Left renal cortex interstitium (tissue), 4 donors: ENCODE measurements around the gene FGF22. TPM values are rescaled to one million over a fixed set of nuclear protein-coding genes. Genes with fewer than 3 reads are reported as not detected.
"Not testable (repeated sequence)": the region's sequence is repeated elsewhere in the genome, so short reads cannot be mapped to it uniquely, and the experiment has no call there.

ENCODE experiments used
- DNase-seq, 4 donors: peaks; one replicate each; pipeline ENCODE4 v3.0.0-alpha.2; 2013; ENCODE audit warnings: low read depth in 4 of 4, low spot score in 2 of 4, missing footprints in 1 of 4
- polyA plus RNA-seq, 4 donors: library from polyadenylated mRNA; unstranded; fragments of 120-200 nt; gene quantifications; one replicate each; pipeline ENCODE4 v1.2.1, GENCODE V29; 2013; ENCODE audit not compliant: insufficient read length in 4 of 4

The FGF22 gene
- polyA plus RNA-seq, 4 donors = 0.27 to 0.96 (median 0.62) TPM

- no peak for DNase-seq
Measured at GRCh38 chr19:620166-620862, 19.4 kb upstream of the FGF22 start.

- not testable (repeated sequence) for DNase-seq
Measured at GRCh38 chr19:621191-621590, 18.5 kb upstream of the FGF22 start.

GRCh38 chr19:621819-622218 lies 17.9 kb upstream of the FGF22 start:
- no peak for DNase-seq

GRCh38 chr19:622666-623065 lies 17.0 kb upstream of the FGF22 start:
- no peak for DNase-seq

- DNase-seq = no peak
Measured at GRCh38 chr19:623175-623916, 16.3 kb upstream of the FGF22 start.

GRCh38 chr19:623974-624373 lies 15.7 kb upstream of the FGF22 start:
- no peak for DNase-seq

- DNase-seq = no peak
Measured at GRCh38 chr19:624433-625109, 15.1 kb upstream of the FGF22 start.

GRCh38 chr19:625257-625656 lies 14.4 kb upstream of the FGF22 start:
- DNase-seq = no peak

- DNase-seq = not testable (repeated sequence)
Measured at GRCh38 chr19:626566-626965, 13.1 kb upstream of the FGF22 start.

GRCh38 chr19:628168-628567 lies 11.5 kb upstream of the FGF22 start:
- no peak for DNase-seq

GRCh38 chr19:629515-629914 lies 10.2 kb upstream of the FGF22 start:
- DNase-seq = not testable (repeated sequence)

- no peak for DNase-seq
Measured at GRCh38 chr19:629961-630714, 9.5 kb upstream of the FGF22 start.

GRCh38 chr19:632579-633067 lies 7.1 kb upstream of the FGF22 start:
- no peak for DNase-seq

- peak; percentile 83 to 96 (median 95) for DNase-seq
Measured at GRCh38 chr19:633068-633785, 6.5 kb upstream of the FGF22 start, which contains the start of gene POLRMT. Gene POLRMT (minus strand): TSS chr19:633537. CDS start chr19:633512, 25 bp downstream.

- no peak for DNase-seq
Measured at GRCh38 chr19:633786-634639, 5.7 kb upstream of the FGF22 start.

- DNase-seq = no peak
Measured at GRCh38 chr19:634975-635652, 4.6 kb upstream of the FGF22 start.

GRCh38 chr19:638906-639252 lies 800 bp upstream of the FGF22 start:
- DNase-seq = no peak

GRCh38 chr19:640161-640558 lies 481 bp downstream of the FGF22 start:
- DNase-seq = no peak
